Measurements from ENCODE around the gene ZFP30. TPM values are rescaled to one million over a fixed set of nuclear protein-coding genes. Genes with fewer than 3 reads are reported as not detected.
A peak's percentile ranks its signal among the peaks of the same experiment; 100 is the strongest.
"Not testable (repeated sequence)": the region's sequence is repeated elsewhere in the genome, so short reads cannot be mapped to it uniquely, and the experiment has no call there.

ZFP30 gene
- total RNA-seq = 1 to 10 TPM; 6.4 to 8.3 TPM
- long read RNA-seq = 0 reads

- peak; percentile 82 to 89 for DNase-seq
- intact Hi-C loops (cut with DNase I, micrococcal nuclease) = loop anchor here in 1 of 2 donors (10.0 kb wide), 1 partner anchor 60 kb away; the partner anchor contains the start of genes ZNF540 and ZNF571
- peak; percentile 92 for ATAC-seq
These were observed at the start of gene ZFP30 for GRCh38 chr19:37655301-37655688. Gene ZFP30 (minus strand): TSS chr19:37655465. CDS start chr19:37647822, 7,643 bp downstream.

- intact Hi-C loops (cut with DNase I, micrococcal nuclease) = no loop called here
- ATAC-seq = no peak
- no peak for DNase-seq
These were observed 43.8 kb upstream of the ZFP30 start for GRCh38 chr19:37699057-37699456.

GRCh38 chr19:37698216-37698615 is 43.0 kb upstream of the ZFP30 start:
- DNase-seq = no peak
- ATAC-seq = no peak
- intact Hi-C loops (cut with DNase I, micrococcal nuclease) = no loop called here

GRCh38 chr19:37695144-37695899 is 40.1 kb upstream of the ZFP30 start:
- intact Hi-C loops (cut with DNase I, micrococcal nuclease) = no loop called here
- no peak for DNase-seq
- ATAC-seq = no peak

- intact Hi-C loops (cut with DNase I, micrococcal nuclease) = no loop called here
- no peak for ATAC-seq
- no peak for DNase-seq
These were observed 37.8 kb upstream of the ZFP30 start for GRCh38 chr19:37692956-37693620.

GRCh38 chr19:37691881-37692504 is 36.7 kb upstream of the ZFP30 start:
- ATAC-seq (peak; percentile 98), DNase-seq (peak; percentile 76 to 85)
- intact Hi-C loops (cut with DNase I, micrococcal nuclease) = no loop called here

GRCh38 chr19:37683520-37683919 is 28.3 kb upstream of the ZFP30 start:
- ATAC-seq (no peak), DNase-seq (no peak)
- intact Hi-C loops (cut with DNase I, micrococcal nuclease) = no loop called here

GRCh38 chr19:37669450-37669914 is 14.2 kb upstream of the ZFP30 start:
- DNase-seq = no peak
- no peak for ATAC-seq
- intact Hi-C loops (cut with DNase I, micrococcal nuclease) = no loop called here

GRCh38 chr19:37657157-37657556 is 1.9 kb upstream of the ZFP30 start:
- intact Hi-C loops (cut with DNase I, micrococcal nuclease) = loop anchor here in 1 of 2 donors (10.0 kb wide), 1 partner anchor 62 kb away; the partner anchor contains the start of genes ZNF540 and ZNF571
- not testable (repeated sequence) for ATAC-seq

GRCh38 chr19:37655689-37656371 is 565 bp upstream of the ZFP30 start:
- ATAC-seq (peak; percentile 82), DNase-seq (peak; percentile 82 to 89)
- intact Hi-C loops (cut with DNase I, micrococcal nuclease) = loop anchor here in 1 of 2 donors (10.0 kb wide), 1 partner anchor 61 kb away; the partner anchor contains the start of genes ZNF540 and ZNF571

More at GRCh38 chr19:37657157-37657556, 1.9 kb upstream of the ZFP30 start:
- not testable (repeated sequence) for DNase-seq

GRCh38 chr19:37654629-37655300 is 500 bp downstream of the ZFP30 start:
- DNase-seq (peak; percentile 42 to 63), ATAC-seq (peak; percentile 67)
- intact Hi-C loops (cut with DNase I, micrococcal nuclease) = loop anchor here in 1 of 2 donors (10.0 kb wide), 1 partner anchor 60 kb away; the partner anchor contains the start of genes ZNF540 and ZNF571

GRCh38 chr19:37654118-37654517 is 1.1 kb downstream of the ZFP30 start:
- DNase-seq (no peak), ATAC-seq (no peak)
- intact Hi-C loops (cut with DNase I, micrococcal nuclease) = loop anchor here in 1 of 2 donors (10.0 kb wide), 1 partner anchor 59 kb away; the partner anchor contains the start of genes ZNF540 and ZNF571

- intact Hi-C loops (cut with DNase I, micrococcal nuclease) = no loop called here
- ATAC-seq (no peak), DNase-seq (no peak)
These were observed 19.9 kb downstream of the ZFP30 start for GRCh38 chr19:37635076-37636056.

GRCh38 chr19:37594982-37595382 is 60.3 kb downstream of the ZFP30 start:
- intact Hi-C loops (cut with DNase I, micrococcal nuclease) = loop anchor here in 1 of 2 donors (10.0 kb wide), 1 partner anchor 60 kb away; the partner anchor contains the start of gene ZFP30
- DNase-seq (peak; percentile 71 to 72), ATAC-seq (peak; percentile 58)

GRCh38 chr19:37594304-37594981 is 60.8 kb downstream of the ZFP30 start, which contains the start of the genes ZNF540 and ZNF571:
Gene ZNF540 (plus strand): TSS chr19:37594876. CDS start chr19:37598448, 3,572 bp downstream.
Gene ZNF571 (minus strand): TSS chr19:37594792. CDS start chr19:37586676, 8,116 bp downstream.
- ATAC-seq (peak; percentile 98), DNase-seq (peak; percentile 96 to 97)
- intact Hi-C loops (cut with DNase I, micrococcal nuclease) = loop anchor here in 1 of 2 donors (10.0 kb wide), 1 partner anchor 60 kb away; the partner anchor contains the start of gene ZFP30

GRCh38 chr19:37593996-37594303 is 61.3 kb downstream of the ZFP30 start:
- intact Hi-C loops (cut with DNase I, micrococcal nuclease) = loop anchor here in 1 of 2 donors (10.0 kb wide), 1 partner anchor 61 kb away; the partner anchor contains the start of gene ZFP30
- no peak for DNase-seq
- no peak for ATAC-seq
